DND-41 (cell line): Measurements from ENCODE around the gene BRF1.

ENCODE experiments used
- EZH2 ChIP-seq: IDR thresholded peaks from 3 replicates; pipeline ENCODE4 v1.6.1; 2012; ENCODE audit warnings: borderline replicate concordance, low read depth, mild to moderate bottlenecking, moderate library complexity, low read length, inconsistent platforms; ENCODE audit not compliant: severe bottlenecking
- TF ChIP-seq, protein P1 (sequence below): IDR thresholded peaks from 2 replicates; pipeline ENCODE4 v1.5.1; 2012; ENCODE audit warnings: borderline replicate concordance, low read length, moderate library complexity, mild to moderate bottlenecking; ENCODE audit not compliant: poor library complexity, severe bottlenecking; ENCODE audit errors: extremely low read depth

DNA sequence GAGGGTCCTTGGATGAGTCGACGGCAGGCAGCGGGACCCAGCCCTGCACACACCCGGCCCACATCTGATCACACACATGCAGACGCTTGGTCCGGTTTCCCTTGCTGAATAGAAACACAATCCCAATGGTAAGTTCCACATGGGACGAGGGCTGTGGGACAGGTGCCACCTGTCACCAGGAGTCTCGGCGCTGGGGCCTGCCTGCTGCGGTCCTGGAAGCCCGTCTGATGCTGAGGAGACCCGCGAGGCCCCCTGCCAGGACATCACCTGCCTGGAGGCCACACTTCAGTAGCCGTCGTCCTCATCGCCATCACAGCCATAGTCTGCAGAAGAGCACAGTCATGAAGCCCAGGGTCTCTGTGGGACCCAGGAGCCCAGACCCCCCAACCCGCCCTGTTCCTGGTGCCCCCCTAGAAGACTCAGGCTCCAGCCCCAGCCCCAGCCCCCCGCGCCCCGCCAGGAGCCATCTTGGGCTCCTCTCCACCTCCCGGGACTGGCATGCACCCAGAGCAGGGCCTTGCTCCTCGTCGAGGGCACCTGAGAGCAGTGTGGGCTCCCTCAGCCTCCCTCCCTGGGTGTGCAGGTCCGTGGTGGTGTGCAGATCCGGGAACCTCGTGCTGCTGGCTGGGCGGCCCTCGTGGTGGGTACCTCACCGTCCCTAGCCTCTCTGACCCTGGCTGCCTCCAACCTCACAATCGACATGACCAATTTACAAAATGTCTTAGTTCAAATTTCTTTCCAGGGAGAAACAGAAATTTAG is 90.4 kb downstream of the BRF1 start:
- TF ChIP-seq, protein P1, sequence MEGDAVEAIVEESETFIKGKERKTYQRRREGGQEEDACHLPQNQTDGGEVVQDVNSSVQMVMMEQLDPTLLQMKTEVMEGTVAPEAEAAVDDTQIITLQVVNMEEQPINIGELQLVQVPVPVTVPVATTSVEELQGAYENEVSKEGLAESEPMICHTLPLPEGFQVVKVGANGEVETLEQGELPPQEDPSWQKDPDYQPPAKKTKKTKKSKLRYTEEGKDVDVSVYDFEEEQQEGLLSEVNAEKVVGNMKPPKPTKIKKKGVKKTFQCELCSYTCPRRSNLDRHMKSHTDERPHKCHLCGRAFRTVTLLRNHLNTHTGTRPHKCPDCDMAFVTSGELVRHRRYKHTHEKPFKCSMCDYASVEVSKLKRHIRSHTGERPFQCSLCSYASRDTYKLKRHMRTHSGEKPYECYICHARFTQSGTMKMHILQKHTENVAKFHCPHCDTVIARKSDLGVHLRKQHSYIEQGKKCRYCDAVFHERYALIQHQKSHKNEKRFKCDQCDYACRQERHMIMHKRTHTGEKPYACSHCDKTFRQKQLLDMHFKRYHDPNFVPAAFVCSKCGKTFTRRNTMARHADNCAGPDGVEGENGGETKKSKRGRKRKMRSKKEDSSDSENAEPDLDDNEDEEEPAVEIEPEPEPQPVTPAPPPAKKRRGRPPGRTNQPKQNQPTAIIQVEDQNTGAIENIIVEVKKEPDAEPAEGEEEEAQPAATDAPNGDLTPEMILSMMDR: no peak
- no peak for TF ChIP-seq EZH2
